GM21825 (cell line): Measurements from ENCODE around the gene OR1D5.
A peak's percentile ranks its signal among the peaks of the same experiment; 100 is the strongest.
"Not testable (repeated sequence)": the region's sequence is repeated elsewhere in the genome, so short reads cannot be mapped to it uniquely, and the experiment has no call there.

Source experiments
- ATAC-seq: cut with Tn5 transposase; IDR thresholded peaks from one replicate; pipeline ENCODE4 v1.9.1; 2021; ENCODE audit warnings: mild to moderate bottlenecking, moderate library complexity; ENCODE audit not compliant: unreplicated experiment

OR1D5 gene, protein sequence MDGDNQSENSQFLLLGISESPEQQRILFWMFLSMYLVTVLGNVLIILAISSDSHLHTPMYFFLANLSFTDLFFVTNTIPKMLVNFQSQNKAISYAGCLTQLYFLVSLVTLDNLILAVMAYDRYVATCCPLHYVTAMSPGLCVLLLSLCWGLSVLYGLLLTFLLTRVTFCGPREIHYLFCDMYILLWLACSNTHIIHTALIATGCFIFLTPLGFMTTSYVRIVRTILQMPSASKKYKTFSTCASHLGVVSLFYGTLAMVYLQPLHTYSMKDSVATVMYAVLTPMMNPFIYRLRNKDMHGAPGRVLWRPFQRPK

DNA sequence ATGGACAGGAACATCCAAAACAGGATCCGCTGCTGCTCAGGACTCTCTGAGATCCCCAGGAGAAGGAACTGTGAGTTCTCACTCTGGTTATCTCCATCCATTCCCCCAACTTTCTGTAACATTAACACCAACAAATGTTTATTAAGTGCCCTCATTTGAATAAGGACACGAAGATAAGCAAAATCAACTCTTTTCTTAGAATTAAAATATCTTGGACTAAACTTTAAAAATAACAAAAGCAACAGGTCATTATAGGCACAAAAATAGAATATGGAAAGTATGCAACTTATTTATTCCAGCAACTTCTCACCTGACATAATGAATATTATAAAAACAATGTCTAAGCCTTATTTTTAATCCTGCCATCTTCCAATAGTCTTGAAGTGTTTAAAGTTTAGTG is at the start of gene OR1D5:
OR1D5 (minus strand) TSS at position 101 of the 400 bp plus-strand sequence; CDS start at position 101, 0 bp downstream.
- ATAC-seq: not testable (repeated sequence)

DNA sequence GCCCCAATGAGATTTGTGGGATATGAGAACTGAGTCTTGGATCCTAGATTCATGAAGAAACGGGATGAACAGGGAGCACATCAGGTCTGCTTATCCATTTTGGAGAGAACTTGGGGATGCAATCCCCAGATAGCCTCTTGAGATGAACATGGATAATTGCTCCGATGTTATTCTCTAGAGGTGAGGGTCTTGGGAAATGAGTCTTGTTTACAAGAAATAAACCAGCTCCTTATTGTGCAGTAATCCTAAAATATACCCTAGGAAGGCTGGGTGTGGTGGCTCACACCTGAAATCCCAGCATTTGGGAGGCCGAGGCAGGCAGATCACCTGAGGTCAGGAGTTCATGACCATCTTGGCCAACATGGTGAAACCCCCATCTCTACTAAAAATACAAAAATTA is 40.9 kb upstream of the OR1D5 start, which contains the start of gene OR1D2:
OR1D2 (minus strand) TSS at position 101 of the 400 bp plus-strand sequence. CDS start 11,426 bp downstream, outside the sequence.
- no peak for ATAC-seq

DNA sequence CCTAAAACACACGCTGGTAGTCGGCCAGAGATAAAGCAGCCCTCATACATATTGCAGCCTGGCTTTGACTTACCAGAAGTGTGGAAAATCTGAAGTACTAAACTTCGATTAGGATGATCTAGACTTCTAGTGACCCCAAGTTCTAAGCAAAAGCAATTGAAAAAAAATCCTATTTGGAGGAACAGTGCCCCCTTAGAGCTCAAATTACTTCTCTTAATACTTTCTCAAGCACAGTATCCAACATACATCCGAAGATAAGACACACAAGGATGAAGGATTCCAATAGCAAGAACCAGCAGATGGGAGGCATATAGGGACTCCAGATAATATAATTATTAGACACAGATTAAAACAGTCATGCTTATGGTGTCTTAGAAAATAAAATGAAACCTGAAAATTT is 10.4 kb upstream of the OR1D5 start:
- ATAC-seq: not testable (repeated sequence)

DNA sequence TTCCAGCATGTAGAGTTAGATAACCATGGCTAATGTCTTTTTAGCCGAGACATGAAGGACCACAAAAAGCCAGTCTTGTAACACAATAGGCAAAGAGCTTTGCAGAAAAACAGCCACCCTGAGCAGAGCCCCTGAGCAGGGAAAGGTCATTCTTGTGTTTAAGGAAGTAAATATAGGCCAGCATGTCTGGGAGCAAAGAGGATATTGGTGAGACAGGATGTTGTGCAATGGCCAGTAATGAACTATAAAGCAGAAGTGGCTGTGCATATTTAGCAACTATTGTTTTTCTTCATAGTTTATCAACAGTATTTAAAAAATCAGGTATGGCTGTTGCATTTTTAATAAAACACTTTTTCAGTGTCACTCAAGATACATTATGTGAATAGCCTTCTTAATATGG is 1.8 kb upstream of the OR1D5 start:
- not testable (repeated sequence) for ATAC-seq

DNA sequence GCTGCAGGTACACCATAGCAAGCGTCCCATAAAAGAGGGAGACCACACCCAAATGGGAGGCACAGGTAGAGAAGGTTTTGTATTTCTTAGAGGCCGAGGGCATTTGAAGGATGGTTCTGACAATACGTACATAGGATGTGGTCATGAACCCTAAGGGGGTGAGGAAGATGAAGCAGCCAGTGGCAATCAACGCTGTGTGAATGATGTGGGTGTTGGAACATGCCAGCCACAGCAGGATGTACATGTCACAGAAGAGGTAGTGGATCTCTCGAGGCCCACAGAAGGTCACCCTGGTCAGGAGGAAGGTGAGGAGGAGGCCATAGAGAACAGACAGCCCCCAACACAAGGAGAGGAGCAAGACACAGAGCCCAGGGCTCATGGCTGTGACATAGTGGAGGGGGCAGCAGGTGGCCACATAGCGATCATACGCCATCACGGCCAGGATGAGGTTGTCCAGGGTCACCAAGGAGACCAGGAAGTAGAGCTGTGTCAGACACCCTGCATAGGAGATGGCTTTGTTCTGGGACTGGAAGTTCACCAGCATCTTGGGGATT is 506 bp downstream of the OR1D5 start:
- ATAC-seq: not testable (repeated sequence)

DNA sequence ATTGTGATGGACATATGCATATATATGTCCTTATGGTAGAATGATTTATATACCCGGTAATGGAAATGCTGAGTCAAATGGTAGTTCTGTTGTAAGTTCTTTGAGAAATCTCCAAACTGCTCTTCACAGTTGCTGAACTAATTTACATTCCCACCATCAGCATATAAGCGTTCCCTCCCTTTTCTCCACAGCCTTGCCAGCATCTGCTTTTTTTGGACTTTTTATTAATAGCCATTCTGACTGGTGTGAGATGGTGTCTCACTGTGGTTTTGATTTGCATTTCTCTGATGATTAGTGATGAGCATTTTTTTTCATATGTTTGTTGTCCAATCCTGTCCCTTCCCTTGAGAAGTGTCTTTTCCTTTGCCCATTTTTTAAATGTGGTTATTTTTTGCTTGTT is 8.5 kb downstream of the OR1D5 start:
- not testable (repeated sequence) for ATAC-seq

DNA sequence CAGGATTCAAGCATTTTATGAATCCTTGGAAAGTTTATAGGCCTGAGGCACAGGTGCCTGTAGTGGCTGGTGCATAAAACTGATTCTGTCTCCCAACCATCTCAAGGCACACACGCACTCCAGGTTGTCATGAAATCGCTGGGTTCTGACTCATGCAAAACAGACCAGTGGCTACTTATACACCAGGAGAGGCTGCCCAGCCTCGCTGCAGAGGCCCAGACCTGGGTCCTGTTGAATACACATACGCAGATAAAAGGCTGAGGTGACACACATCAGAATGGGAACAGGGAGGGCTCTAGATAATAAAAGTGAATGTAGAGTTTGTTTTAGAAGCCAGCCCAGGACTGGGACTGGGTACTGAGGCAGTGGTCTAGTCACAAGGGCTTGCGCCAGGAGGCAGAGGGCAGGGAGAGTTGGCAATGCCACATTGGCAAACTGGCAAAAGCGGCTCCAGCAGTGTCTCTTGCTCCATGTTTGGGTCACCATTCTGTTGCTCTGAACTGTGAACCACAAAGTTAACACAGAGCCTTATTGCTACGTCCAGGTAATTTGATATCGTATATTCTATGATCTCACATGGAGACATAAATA is 13.6 kb downstream of the OR1D5 start:
- no peak for ATAC-seq

DNA sequence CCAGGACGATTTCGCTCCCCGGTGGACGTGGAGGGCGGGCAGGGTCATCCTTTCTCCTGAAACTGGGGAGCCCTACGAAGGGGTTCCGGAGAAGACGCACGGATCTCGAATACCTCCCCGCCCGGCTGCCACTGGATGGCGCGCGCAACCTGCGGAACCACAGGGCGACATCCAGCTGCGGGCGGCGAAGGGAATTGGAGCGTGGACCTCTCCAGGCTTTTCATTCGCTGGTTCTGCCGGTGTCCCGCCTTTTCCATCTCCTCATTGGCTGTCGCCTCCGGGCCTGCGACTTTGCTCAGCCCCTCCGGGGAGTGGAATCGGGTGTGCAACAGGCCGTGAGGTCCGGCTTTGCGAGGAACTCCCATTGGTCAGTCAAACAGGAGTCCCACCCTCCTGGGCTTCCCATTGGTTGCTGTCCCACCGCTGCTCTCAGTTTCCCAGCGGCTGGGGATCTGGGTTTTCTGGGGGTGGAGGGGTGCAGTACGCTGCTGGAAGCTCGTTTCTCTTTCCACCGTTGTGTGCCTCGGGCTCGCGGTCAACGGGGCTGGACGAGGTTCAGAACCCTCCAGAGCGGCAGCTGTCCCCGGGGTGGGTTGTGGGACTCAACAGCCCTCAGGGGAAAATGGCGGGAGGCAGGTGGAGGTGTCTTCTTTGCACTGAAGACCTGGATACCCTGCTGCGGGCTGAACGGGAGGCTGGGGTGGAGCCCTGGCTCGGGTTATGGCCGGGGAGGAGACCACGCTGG is 14.5 kb downstream of the OR1D5 start:
- peak; percentile 88 for ATAC-seq

DNA sequence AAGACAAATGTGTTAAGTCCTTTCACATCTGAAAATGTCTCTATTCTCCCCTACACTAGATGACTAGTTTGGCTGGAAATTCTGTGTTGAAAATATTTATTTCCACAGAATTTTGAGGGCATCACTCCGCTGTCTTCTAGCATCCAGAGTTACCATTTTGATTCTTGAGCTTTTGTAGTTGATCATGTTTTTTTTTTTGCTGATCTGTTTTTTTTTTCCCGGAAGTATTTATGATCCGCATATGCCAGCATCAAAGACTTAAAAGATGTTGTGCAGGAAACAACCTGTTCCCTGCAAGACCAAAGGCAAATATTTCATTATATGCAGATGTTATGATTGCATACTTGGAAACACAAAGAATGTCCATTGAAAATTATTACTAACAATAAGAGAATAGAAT is 16.7 kb downstream of the OR1D5 start:
- ATAC-seq: no peak

DNA sequence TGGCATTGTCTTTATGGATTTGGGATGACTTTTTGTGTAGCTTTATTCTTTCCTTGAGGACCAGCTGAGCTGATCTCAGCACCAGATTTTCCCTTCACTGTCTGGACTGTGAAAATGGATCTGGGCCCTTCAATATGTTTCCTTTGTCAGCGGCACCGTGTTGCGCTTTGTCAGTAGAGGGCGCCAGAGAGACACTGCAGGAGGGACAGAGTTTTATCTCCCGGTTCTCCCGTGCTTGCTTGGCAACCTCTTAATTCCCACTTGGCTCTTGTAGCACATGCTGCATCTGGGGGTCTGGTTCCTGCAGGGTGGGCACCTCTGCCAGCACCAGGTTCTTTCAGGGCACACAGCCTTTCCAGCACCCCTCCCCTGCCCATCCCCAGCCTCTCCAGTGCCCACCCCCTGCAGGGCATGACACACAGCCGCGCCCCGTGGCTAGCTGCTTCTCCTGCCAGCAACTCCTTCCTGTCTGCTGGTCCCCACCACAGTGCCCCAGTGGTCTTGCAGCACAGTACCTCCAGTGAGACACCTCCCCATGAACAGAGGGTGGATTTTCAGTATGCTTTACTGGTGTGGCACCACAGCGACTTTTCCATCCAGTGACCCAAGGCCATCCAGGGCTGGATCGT is 19.6 kb downstream of the OR1D5 start:
- no peak for ATAC-seq

DNA sequence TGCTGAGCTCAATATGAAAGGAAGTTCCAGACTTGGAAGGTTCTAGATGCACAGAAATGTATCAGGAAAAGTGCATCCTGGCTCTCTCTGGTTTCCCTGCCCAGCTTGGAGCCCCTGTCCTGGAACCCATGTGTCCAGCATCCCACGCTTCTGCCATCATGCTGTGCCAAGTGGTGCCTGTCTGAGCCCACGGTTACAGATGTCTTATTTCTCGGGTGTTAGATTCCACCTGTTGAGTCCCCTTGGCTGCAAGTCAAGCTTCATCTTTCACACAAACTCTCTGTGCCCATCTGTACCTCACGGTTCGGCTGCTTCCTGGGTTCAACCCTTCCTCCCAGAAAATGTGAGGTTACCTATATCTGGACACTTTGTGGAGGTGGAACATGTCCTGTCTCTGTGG is 22.5 kb downstream of the OR1D5 start:
- no peak for ATAC-seq

DNA sequence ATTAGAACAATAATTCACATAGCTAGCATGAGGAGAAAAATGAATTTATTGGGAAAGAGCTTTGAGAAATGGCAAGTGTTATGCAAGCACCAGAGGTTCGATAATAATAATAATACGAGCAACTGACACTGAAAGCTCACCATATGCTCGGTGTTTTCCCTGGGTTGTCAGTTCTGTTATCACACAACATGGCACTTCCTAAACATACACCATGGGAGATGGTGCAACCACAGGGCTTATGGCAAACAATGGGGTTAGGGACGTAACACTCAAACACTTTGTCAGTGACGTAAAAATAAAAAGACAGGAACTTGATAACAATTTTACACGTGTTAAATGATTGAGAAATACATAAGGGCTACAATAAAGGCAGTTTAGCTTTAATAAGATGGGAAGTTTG is 23.7 kb downstream of the OR1D5 start:
- ATAC-seq: no peak

DNA sequence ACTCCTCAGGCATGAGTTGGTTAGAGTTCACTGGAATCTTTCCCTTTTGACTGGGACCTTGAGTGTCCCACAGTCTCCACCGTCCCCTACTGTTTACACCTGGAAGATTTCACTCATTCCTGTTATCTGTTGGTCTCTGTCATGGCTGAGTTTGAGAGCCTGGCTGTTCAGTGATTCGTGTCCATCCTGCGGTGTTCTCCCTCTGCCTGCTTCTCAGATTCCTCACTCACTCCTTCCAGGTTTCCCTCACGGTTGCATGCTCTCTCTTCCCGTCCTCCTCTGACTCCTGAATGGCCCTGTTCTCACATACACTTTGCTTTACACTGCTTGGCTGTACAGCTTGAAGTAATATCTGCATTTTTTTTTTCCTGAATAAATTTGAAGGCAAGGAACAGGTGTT is 24.5 kb downstream of the OR1D5 start:
- ATAC-seq: no peak

DNA sequence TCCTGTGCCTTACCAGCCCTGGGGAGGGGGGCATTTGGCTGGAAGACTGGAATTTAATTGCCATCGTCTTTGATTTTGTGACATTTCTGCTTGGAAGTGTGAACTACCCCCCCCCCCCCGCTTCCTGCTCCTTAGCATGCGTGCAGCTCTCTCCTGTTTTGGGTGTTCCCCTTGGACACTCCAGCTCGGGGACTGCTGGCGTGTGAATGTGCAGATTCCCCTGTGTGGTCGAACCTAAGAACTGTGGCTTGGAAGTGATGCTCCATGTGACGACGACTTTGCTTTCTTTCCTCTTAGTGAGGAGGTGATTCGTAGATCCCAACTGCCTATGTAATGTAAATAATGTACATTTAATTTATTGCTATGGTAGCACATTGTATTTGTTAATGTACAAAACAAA is 26.1 kb downstream of the OR1D5 start:
- ATAC-seq: no peak

DNA sequence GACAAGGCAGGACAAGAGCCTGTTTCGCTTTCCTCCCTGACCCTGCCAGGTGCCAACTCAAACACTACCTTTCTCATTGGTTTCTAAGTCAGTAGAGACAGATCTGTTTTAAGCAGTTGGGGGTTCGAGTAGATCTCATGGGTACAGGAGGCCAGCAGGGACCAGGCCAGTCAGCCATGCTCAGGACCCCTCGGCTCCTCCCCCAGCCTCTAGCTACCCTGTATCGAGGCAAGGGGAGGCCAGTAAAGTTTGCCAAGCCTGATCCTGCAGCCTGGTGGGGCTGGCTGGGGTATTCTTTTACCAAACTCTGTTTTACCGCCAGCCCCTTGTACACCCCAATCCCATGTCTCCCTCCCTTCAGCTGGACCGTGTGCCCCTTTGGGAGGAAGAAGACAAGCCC is 26.6 kb downstream of the OR1D5 start:
- ATAC-seq: no peak

DNA sequence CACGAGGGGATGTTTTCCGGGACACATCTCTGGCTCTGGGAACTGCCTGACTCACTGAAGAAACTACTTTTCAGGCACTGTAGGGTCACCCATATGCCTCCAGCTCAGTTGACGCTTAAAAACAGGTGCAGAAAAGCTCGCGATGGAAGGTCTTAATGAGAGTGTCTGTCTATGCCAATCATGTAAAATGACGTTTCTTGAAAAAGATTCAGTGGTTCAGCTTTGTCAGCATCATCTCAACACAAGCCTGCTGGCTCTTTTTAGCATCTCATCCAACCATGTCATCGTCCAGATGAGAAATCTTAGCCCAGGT is 27.5 kb downstream of the OR1D5 start:
- ATAC-seq: no peak

DNA sequence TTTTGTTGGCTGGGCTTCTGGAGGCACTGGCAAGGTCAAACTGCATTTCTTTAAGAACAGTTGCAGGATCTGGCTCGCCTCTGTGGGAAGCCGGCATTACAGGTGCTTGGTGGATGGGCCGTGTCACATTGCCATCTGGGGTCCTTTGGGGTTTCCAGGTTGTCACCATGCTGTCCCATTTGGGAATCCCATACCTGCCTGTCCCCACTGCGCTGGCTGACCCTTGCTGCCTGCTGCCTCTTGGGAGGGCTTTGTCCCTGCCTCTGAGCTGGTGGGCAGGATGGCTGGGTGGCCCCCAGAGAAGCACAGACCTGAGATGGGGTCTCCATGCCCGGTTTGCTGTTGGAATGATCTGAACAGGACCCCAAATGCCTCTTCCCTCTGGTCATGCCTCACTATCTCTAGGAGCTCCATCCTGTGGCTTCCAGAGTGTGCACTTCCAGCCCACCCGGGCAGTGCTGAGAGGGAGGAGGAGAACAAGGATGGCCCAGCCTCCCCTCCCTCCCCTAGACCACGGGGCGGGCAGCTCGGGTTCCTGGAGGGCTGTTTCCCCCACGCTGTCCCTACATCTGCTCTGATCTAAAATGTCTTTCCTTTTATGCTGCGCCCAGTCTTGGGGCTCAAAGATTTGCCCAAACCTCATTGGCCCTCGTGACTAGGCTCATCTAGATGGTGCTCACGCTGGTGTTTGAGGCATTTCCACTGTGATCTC is 28.0 kb downstream of the OR1D5 start:
- ATAC-seq: no peak

DNA sequence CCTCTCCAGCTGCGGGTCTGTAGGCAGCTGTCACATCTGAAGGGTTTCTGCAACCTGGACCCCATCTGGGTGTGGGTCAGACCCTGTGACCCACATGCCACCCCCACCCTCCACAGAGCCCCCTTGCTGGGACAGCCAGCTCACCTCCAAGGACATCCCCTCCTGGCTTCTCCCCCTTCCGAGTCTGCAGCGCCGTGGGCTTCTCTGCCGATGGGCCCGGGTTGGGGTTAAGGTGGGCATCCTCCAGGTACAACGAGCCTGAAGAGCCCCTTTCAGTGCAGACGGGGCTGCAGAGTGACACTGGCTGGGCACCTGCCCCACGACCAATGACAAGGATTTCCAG is 28.9 kb downstream of the OR1D5 start:
- no peak for ATAC-seq

DNA sequence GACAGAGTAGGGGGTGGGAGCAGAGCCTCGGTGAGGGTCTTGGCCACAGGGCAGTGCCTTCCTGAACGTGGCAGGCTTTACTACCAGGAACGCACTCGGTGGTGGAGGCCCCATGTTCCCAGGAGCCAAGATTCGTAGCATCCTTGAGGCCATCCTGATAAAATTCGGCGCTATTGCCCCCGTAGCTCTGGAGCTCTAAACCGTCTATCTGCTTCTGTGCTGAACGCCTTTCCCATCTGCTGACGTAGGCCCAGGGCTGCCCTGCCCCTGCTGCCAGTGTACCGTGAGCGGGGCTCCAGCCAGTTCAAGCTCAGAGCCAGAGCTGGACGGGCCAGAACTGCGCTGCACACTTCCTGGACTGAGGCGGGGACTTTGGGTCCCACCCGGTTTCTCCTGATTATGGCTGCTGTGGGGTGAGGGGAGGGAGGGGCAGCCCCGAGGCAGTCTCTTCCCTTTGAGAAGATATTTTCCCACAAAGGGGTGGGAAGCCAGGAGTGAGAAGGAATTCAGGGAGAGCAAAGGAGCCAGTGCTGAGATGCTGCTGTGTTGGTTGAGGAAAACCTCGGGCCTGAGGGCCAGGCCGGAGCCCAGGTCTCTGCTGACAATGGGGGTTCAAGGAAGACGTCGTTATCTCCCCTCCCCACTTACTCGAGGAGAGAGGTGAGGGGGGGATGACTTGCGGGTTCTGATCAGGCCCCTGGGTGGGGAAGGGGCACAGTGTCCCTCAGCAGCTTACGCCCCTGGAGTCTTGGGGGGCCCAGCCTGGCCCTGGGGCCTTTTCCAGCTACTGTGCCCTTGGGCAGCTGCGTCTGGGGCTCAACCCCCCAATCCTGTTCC is 29.4 kb downstream of the OR1D5 start:
- ATAC-seq: no peak

DNA sequence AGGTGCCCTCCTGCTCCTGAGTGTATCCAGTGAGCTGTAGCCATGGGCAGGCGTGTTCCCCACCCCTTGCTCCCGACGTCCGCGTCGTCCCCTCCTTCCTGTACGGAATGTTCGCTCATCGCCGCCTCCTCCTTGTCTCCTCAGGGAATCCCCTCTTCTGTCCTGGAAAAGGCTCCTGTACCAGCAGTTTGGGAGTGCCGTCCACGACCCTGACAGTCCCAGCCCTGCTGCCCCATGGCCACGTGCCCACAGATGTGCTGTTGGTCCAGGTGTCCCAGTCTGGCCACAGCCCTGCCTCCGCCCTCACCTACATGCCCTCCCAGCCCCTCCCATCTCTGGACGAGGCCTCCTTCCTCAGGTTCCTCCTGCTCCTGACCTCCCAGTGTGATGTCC is 30.2 kb downstream of the OR1D5 start:
- ATAC-seq: no peak
